Mesendoderm (in vitro differentiated cells): Measurements from ENCODE around the gene C1orf185.
"Not testable (repeated sequence)": the region's sequence is repeated elsewhere in the genome, so short reads cannot be mapped to it uniquely, and the experiment has no call there.

Source experiments
- DNase-seq: peaks from one replicate; pipeline ENCODE4 v3.0.0; 2013
- H2AK5ac ChIP-seq: 2 replicates; pipeline ENCODE4 v1.6.1; 2013; ENCODE audit warnings: low read length, inconsistent platforms
- H2BK120ac ChIP-seq: 2 replicates; pipeline ENCODE4 v1.6.1; 2013; ENCODE audit warnings: low read depth, mild to moderate bottlenecking, low read length, moderate library complexity, mixed read lengths
- H2BK15ac ChIP-seq: replicated peaks from 2 replicates; pipeline ENCODE4 v1.6.1; 2013; ENCODE audit warnings: low read depth, mild to moderate bottlenecking, moderate library complexity
- H2BK5ac ChIP-seq: 2 replicates; pipeline ENCODE4 v1.6.1; 2013; ENCODE audit warnings: low read length, inconsistent platforms
- H3K18ac ChIP-seq: 2 replicates; pipeline ENCODE4 v1.6.1; 2013; ENCODE audit warnings: mild to moderate bottlenecking, low read length, mixed read lengths
- H3K23ac ChIP-seq: one replicate; pipeline ENCODE4 v1.6.1; 2013; ENCODE audit warnings: low read length
- H3K27ac ChIP-seq: 2 replicates; pipeline ENCODE4 v1.5.1; 2013; ENCODE audit warnings: low read depth, mild to moderate bottlenecking, inconsistent platforms, low read length, moderate library complexity
- H3K27me3 ChIP-seq: 2 replicates; pipeline ENCODE4 v1.6.1; 2013; ENCODE audit warnings: low read length, control low read depth, mild to moderate bottlenecking, inconsistent platforms; ENCODE audit not compliant: insufficient read depth, poor library complexity
- H3K36me3 ChIP-seq: 2 replicates; pipeline ENCODE4 v1.6.1; 2013; ENCODE audit warnings: low read length, inconsistent platforms; ENCODE audit not compliant: control insufficient read depth, insufficient read depth
- H3K4ac ChIP-seq: one replicate; pipeline ENCODE4 v1.6.1; 2013; ENCODE audit warnings: low read depth, mild to moderate bottlenecking, low read length, moderate library complexity
- H3K4me1 ChIP-seq: 2 replicates; pipeline ENCODE4 v1.6.1; 2013; ENCODE audit warnings: low read depth, low read length, inconsistent platforms; ENCODE audit not compliant: control insufficient read depth
- H3K4me2 ChIP-seq: 2 replicates; pipeline ENCODE4 v1.6.1; 2013; ENCODE audit warnings: low read length
- H3K4me3 ChIP-seq: 2 replicates; pipeline ENCODE4 v1.5.1; 2013; ENCODE audit warnings: mild to moderate bottlenecking, low read length
- H3K56ac ChIP-seq: one replicate; pipeline ENCODE4 v1.6.1; 2013; ENCODE audit warnings: low read length
- H3K79me1 ChIP-seq: 2 replicates; pipeline ENCODE4 v1.6.1; 2013; ENCODE audit warnings: low read length, inconsistent platforms
- H3K79me2 ChIP-seq: 2 replicates; pipeline ENCODE4 v1.6.1; 2013; ENCODE audit warnings: mild to moderate bottlenecking, low read length; ENCODE audit not compliant: control insufficient read depth, insufficient read depth
- H3K9ac ChIP-seq: 2 replicates; pipeline ENCODE4 v1.6.1; 2013; ENCODE audit warnings: low read length, inconsistent platforms
- H4K5ac ChIP-seq: one replicate; pipeline ENCODE4 v1.6.1; 2013; ENCODE audit warnings: low read length
- H4K8ac ChIP-seq: one replicate; pipeline ENCODE4 v1.6.1; 2013; ENCODE audit warnings: low read depth, mild to moderate bottlenecking, control low read depth, low read length, moderate library complexity
- WGBS: extraction: QIAGEN DNeasy Blood & Tissue Kit; methylation state at CpG from one replicate; pipeline ENCODE4 v1.1.7; 2013; ENCODE audit warnings: low lambda C conversion rate, missing lambda C conversion rate; ENCODE audit not compliant: insufficient coverage; ENCODE audit errors: extremely low coverage; 5-methylcytosine and 5-hydroxymethylcytosine counted together

C1orf185 gene

DNA sequence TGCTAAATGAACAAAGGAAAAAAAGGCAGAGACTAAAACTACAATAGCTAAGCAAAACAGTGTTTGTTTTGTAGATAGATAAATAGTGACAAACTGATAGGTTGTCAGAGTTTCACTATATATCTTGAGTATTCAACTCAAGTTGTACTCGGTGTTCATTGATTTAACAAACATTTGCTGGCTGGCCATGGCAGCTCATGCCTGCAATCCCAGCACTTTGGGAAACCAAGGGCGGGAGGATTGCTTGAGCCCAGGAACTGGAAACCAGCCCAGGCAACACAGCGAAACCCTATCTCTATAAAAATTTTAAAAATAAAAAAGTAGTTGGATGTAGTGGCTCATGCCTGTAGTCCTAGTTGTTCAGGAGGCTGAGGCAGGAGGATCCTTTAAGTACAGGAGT, 17.3 kb downstream of the C1orf185 start:
- no CpG with 5 or more reads among the region's 3 CpGs for WGBS
- Histone ChIP-seq H3K18ac (no peak overlapping the region), H3K4me2 (no peak overlapping the region), H2AK5ac (no peak overlapping the region), H3K79me2 (no peaks in the 10 kb centered on the region), H3K79me1 (no peaks in the 10 kb centered on the region), H3K27ac (no peak overlapping the region), H3K36me3 (no peaks in the 10 kb centered on the region), H2BK5ac (no peak overlapping the region), H2BK120ac (no peak overlapping the region), H4K8ac (no peak overlapping the region), H3K9ac (no peak overlapping the region), H3K56ac (no peak overlapping the region), H3K4me3 (no peak overlapping the region), H3K4ac (no peak overlapping the region), H4K5ac (no peak overlapping the region), H3K23ac (no peak overlapping the region), H2BK15ac (no peak overlapping the region), H3K4me1 (no peaks in the 10 kb centered on the region), H3K27me3 (no peaks in the 10 kb centered on the region)
- peak; percentile 14 for DNase-seq

- Histone ChIP-seq H3K36me3 (no peaks in the 10 kb centered on the region), H4K8ac (no peak overlapping the region), H3K79me2 (no peaks in the 10 kb centered on the region), H3K18ac (no peak overlapping the region), H3K56ac (no peak overlapping the region), H3K4ac (no peak overlapping the region), H2AK5ac (no peak overlapping the region), H3K9ac (no peak overlapping the region), H2BK120ac (no peak overlapping the region), H2BK5ac (no peak overlapping the region), H3K23ac (no peak overlapping the region), H3K79me1 (no peaks in the 10 kb centered on the region), H3K4me3 (no peak overlapping the region), H3K4me1 (no peaks in the 10 kb centered on the region), H3K27ac (no peak overlapping the region), H3K4me2 (no peak overlapping the region), H4K5ac (no peak overlapping the region), H2BK15ac (no peak overlapping the region), H3K27me3 (no peaks in the 10 kb centered on the region)
- no peak for DNase-seq
- no CpG with 5 or more reads among the region's 2 CpGs for WGBS
Observed at GRCh38 chr1:51120629-51121028, 18.6 kb downstream of the C1orf185 start.

DNA sequence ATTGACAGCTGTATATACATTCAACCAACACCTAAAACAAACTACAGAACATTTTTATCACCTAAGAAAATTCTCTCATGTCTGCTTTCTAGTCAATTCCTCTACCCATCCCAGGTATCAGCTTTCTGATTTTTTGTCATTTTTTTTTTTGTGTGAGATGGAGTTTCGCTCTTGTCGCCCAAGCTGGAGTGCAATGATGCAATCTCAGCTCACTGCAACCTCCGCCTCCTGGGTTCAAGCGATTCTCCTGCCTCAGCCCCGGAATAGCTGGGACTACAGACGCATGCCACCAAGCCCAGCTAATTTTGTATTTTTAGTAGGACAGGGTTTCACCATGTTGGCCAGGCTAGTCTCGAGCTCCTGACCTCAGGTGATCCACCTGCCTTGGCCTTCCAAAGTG, 25.1 kb downstream of the C1orf185 start:
- WGBS, result no CpG with 5 or more reads among the region's 7 CpGs
- H3K23ac ChIP-seq, H2AK5ac ChIP-seq, H3K9ac ChIP-seq, H2BK5ac ChIP-seq, H4K8ac ChIP-seq, H3K4ac ChIP-seq, H3K27ac ChIP-seq, H3K18ac ChIP-seq, H3K27me3 ChIP-seq, H3K79me1 ChIP-seq, H3K4me1 ChIP-seq, H3K4me3 ChIP-seq, H3K4me2 ChIP-seq, H3K56ac ChIP-seq, H3K79me2 ChIP-seq, H4K5ac ChIP-seq, H2BK15ac ChIP-seq, H3K36me3 ChIP-seq, H2BK120ac ChIP-seq, DNase-seq: not testable (repeated sequence)

- Histone ChIP-seq H3K27ac (no peak overlapping the region), H3K4ac (no peak overlapping the region), H3K56ac (no peak overlapping the region), H3K36me3 (no peaks in the 10 kb centered on the region), H3K79me1 (no peaks in the 10 kb centered on the region), H2BK15ac (no peak overlapping the region), H3K4me2 (no peak overlapping the region), H2BK120ac (no peak overlapping the region), H2AK5ac (no peak overlapping the region), H3K4me3 (no peak overlapping the region), H3K27me3 (no peaks in the 10 kb centered on the region), H3K18ac (no peak overlapping the region), H2BK5ac (no peak overlapping the region), H4K8ac (no peak overlapping the region), H3K79me2 (no peaks in the 10 kb centered on the region), H3K23ac (no peak overlapping the region), H4K5ac (no peak overlapping the region), H3K9ac (no peak overlapping the region), H3K4me1 (no peaks in the 10 kb centered on the region)
- whole genome bisulfite sequencing, result no CpG with 5 or more reads among the region's 3 CpGs
- DNase-seq, result no peak
Observed at GRCh38 chr1:51131185-51131584, 29.2 kb downstream of the C1orf185 start.

- Histone ChIP-seq H3K23ac (no peak overlapping the region), H3K27me3 (no peaks in the 10 kb centered on the region), H3K56ac (no peak overlapping the region), H3K79me1 (no peaks in the 10 kb centered on the region), H3K27ac (no peak overlapping the region), H4K5ac (no peak overlapping the region), H2AK5ac (no peak overlapping the region), H3K4me1 (no peaks in the 10 kb centered on the region), H2BK120ac (no peak overlapping the region), H3K79me2 (no peaks in the 10 kb centered on the region), H4K8ac (no peak overlapping the region), H2BK5ac (no peak overlapping the region), H3K4ac (no peak overlapping the region), H3K4me2 (no peak overlapping the region), H2BK15ac (no peak overlapping the region), H3K4me3 (no peak overlapping the region), H3K36me3 (no peaks in the 10 kb centered on the region), H3K18ac (no peak overlapping the region), H3K9ac (no peak overlapping the region)
- WGBS, result no CpG with 5 or more reads among the region's 2 CpGs
- no peak for DNase-seq
Observed at GRCh38 chr1:51133045-51133444, 31.0 kb downstream of the C1orf185 start.

- H3K79me1 ChIP-seq, H4K5ac ChIP-seq, H3K23ac ChIP-seq, H3K27ac ChIP-seq, H3K36me3 ChIP-seq, H3K4me2 ChIP-seq, H3K9ac ChIP-seq, H3K56ac ChIP-seq, H3K27me3 ChIP-seq, H3K4me1 ChIP-seq, H2BK5ac ChIP-seq, H3K79me2 ChIP-seq, H2BK120ac ChIP-seq, H3K4me3 ChIP-seq, DNase-seq, H2BK15ac ChIP-seq, H3K18ac ChIP-seq, H3K4ac ChIP-seq, H4K8ac ChIP-seq, H2AK5ac ChIP-seq: not testable (repeated sequence)
- WGBS, result no CpG with 5 or more reads among the region's 2 CpGs
Observed at GRCh38 chr1:51137696-51138095, 35.7 kb downstream of the C1orf185 start.
